Measurements from ENCODE around the gene ALOXE3.
"Not testable (repeated sequence)": the region's sequence is repeated elsewhere in the genome, so short reads cannot be mapped to it uniquely, and the experiment has no call there.

The ALOXE3 gene

GRCh38 chr17:8121407-8121680 is 3.0 kb upstream of the ALOXE3 start:
- no peak for DNase-seq

GRCh38 chr17:8120520-8121406 is 2.4 kb upstream of the ALOXE3 start:
- DNase-seq, result peak in 1 of 2 experiments; percentile 47

GRCh38 chr17:8119581-8120519 is 1.5 kb upstream of the ALOXE3 start:
- DNase-seq, result peak; percentile 54 to 58

DNA sequence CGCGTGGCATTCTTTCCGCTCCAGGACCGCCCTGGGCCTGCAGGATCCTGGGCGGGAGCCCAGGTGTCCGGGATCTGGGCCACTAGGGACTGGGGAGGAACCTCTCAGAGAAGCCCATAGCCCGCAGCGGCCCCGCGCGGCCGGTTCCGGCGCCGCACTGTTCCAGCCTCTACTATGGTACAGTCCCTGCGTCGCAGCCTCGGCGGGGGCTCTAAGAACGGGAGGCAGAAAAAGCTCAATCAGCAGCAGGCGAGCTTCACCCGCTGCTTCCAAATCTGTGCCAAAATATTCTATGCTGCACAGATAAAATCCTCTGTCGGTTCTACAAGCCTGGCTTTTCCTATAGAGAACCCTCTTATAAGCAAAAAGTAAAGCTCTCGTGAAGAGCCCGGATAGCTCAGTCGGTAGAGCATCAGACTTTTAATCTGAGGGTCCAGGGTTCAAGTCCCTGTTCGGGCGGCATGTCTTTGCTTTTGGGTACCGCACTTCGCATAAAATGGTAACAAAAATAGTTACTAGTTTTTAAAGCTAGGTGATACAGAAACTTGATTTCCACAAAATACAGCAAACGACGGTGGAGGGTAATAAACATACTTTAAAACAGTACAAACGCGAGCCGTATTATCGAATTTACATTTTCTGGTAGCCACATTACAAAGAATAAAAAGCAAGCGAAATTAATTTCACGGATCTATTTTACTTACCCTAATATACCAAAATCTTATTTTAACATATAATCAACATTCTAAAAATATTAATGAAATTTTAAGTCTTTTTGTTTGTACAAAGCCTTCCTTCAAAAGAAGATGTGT is 661 bp upstream of the ALOXE3 start:
- peak; percentile 38 to 49 for DNase-seq

GRCh38 chr17:8117367-8117979 is 841 bp downstream of the ALOXE3 start:
- DNase-seq, result no peak

GRCh38 chr17:8116776-8117175 is 1.5 kb downstream of the ALOXE3 start:
- DNase-seq, result no peak

GRCh38 chr17:8110907-8111306 is 7.4 kb downstream of the ALOXE3 start:
- DNase-seq, result no peak

DNA sequence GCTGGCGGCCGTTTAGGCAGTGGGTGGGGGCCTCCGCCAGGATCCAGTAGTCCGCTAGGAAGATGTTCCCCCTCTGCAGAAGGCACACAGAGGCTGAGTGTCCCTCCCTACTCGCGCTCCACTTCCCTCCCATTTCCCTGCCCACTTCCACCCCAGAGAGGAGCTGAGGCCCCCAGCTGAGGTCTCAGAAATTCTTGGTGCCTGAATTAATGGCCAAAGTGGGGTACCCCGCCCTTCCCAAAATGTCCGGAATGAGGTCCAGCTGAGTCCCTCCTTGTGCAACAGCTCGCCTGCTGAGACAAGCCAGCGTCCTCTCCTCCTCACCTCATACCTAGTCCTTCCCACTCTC is 7.9 kb downstream of the ALOXE3 start:
- DNase-seq, result no peak

DNA sequence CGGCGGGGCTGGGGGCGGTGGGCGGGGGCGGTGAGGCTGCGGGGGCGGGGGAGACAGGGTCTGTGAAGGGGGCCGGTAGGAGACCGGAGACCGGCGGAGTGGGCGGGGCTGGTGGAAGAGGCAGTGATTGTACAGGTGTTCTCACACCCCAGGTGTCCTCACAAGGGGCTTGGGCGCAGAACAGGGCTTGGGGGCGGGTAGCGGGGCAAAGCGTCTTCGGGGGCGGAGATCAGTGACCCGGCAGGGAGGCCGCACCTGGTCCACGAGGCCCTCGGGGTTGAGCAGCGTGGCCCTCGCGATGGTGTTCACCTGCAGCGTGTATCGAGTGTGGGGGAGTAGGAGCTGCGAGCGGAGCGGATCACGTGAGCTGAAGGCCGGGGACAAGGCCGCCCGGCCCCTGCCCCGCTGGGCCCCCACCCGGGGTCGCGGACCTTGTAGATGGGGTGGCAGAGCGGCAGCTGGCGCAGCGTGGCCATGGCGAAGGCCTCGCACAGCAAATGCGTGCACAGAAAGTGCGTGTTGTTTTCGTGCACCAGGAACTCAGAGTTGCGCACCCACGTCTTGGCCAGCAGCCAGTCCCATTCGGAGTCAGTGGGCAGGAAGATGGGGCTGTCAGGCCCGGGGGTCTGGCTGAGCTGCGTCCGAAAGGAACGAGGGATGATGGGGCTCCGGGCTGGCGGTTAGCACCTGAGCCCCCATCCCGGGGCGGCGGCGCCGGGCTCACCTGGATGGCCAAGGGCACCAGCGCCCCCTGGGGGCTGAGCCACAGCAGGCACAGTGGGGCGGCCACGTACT is 8.5 kb downstream of the ALOXE3 start:
- DNase-seq, result no peak

GRCh38 chr17:8108972-8109660 is 9.2 kb downstream of the ALOXE3 start:
- DNase-seq, result no peak

DNA sequence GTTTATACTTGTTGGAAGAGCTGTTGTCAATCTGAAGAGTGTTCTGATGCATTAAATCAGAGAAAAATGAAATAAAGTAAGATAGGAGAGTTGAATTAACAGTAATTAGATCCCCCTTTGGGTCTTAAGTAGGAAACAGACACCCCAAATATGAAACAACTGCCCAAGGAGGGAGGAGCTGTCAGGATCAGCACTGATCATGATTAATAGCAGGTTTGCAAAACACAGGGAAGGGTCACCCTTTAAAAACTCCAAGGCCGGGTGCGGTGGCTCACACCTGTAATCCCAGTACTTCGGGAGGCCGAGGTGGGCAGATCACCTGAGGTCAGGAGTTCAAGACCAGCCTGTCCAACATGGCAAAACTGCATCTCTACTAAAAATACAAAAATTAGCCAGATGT is 11.3 kb downstream of the ALOXE3 start:
- DNase-seq, result not testable (repeated sequence)

- DNase-seq, result no peak
Observed at GRCh38 chr17:8105957-8106398, 12.3 kb downstream of the ALOXE3 start.

GRCh38 chr17:8104911-8105310 is 13.4 kb downstream of the ALOXE3 start:
- DNase-seq, result no peak

- DNase-seq, result no peak
Observed at GRCh38 chr17:8103549-8103948, 14.8 kb downstream of the ALOXE3 start.

DNA sequence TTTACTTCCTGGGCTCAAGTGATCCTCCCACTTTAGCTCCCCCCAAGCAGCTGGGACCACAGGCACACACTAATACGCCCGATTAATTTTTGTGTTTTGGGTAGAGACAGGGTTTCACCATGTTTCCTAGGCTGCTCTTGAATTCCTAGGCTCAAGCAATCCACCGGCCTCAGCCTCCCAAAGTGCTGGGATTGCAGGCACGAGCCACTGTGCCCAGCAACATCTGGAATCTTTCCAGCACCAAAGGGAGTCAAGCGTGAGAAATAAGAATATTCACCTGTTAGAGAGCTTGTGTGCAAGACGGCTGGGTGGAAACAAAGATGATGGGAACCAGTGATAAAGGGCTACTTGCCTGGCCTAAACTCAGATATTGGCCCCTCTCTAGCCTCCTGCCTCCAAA is 16.6 kb downstream of the ALOXE3 start:
- no peak for DNase-seq

GRCh38 chr17:8100763-8101162 is 17.6 kb downstream of the ALOXE3 start:
- DNase-seq, result no peak

- no peak for DNase-seq
Observed at GRCh38 chr17:8100111-8100510, 18.2 kb downstream of the ALOXE3 start.

GRCh38 chr17:8096541-8096940 is 21.8 kb downstream of the ALOXE3 start:
- DNase-seq, result no peak

DNA sequence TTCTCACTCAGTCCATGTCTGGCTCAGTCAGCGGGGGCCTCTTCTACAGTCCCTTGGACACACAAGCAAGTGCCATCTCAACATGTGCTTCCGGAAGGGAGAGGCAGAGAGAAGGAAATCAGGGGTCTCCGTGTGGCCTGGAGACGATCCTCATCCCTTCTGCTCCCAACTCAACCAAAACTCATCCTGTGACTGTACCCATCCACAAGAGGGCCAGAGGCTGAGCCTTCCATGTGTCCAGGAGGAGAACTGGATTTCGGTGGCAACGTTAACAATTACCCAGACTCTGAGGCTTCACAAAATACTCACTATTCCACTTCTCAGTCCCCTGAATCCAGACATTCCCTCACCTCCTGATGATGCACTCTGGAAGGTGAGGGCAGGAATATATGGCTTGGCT is 23.0 kb downstream of the ALOXE3 start:
- DNase-seq, result no peak

GRCh38 chr17:8091033-8091687 is 27.2 kb downstream of the ALOXE3 start:
- DNase-seq, result no peak

DNA sequence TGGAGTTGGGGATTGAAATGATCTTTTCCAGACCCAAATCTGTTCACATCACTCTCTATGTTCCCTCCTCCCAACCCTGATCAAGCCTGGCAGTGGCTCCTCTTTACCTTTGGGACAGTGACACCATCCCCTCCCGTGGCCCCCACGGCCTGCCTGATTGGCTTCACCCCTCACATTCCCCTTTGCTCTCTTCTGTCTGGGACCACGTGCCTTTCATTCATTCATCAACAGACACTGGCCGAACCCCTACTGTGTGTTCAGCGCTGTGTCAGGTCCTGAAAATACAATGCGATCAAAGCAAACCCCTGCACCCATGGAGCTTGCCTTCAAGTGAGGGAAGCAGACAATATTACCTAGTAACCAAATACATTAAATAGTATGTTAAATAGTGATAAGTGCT is 28.6 kb downstream of the ALOXE3 start:
- no peak for DNase-seq
